ENCODE measurements around the gene SEPSECS.

DNA sequence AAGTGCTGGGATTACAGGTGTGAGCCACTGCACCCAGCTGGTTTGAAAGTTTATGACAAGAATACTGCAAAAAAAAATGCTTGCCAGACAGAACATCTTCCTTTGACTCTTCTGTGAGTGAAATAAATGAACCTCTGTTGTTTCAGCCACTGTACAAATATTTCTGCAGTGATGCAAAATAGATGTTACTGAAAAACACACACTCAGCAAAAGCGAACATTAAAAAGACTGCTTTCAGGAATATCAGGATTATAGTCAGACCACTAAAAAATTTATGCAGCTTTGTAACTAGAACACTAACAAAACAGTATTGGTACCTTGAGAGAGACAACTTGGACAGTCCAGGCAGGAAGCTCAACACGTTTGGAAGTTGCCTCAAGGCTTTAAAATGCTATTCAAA lies 16.9 kb upstream of the SEPSECS start:
- TF ChIP-seq CTCF (IDR thresholded peaks at IDR 0.05; ENCODE audit: extremely low read depth in 1 of 2, insufficient read depth in 1 of 2, low read depth in 1 of 2, low read length in 2 of 2) (no peak), POLR2AphosphoS5 (IDR thresholded peaks at IDR 0.05; ENCODE audit: insufficient read depth, low read depth, low read length) (no peak), FOS (IDR thresholded peaks at IDR 0.05; ENCODE audit: borderline replicate concordance, insufficient read depth, low read length) (no peak), MAX (IDR thresholded peaks at IDR 0.05; ENCODE audit: insufficient read depth, insufficient read length) (no peak), EZH2 (IDR thresholded peaks at IDR 0.05; ENCODE audit: borderline replicate concordance, low read depth, low read length, severe bottlenecking) (no peak), MYC (IDR thresholded peaks at IDR 0.05; ENCODE audit: low read depth, low read length) (no peak), POLR2A (IDR thresholded peaks at IDR 0.05; ENCODE audit: low read depth, low read length) (no peak)
